B cell (primary cell): ENCODE data around the gene STMN3. TPM values are rescaled to one million over a fixed set of nuclear protein-coding genes. Genes with fewer than 3 reads are reported as not detected.

Source experiments
- ATAC-seq: fragments of 200-7000 bp; cut with Tn5 transposase; one replicate; pipeline ENCODE4 v1.10.0; 2021; ENCODE audit warnings: low read depth, mild to moderate bottlenecking, moderate number of reproducible peaks, moderate library complexity
- CTCF ChIA-PET: fragments of 350-600 bp; sonication (Branson Sonifier 250); formaldehyde crosslinking; loops from one replicate; lab custom pipeline; 2021; ENCODE audit warnings: antibody characterized with exemption, inconsistent platforms; lab: Charles Lee
- POLR2A ChIA-PET: fragments of 350-600 bp; sonication (Branson Sonifier 250); formaldehyde crosslinking; loops from one replicate; lab custom pipeline; 2021; ENCODE audit warnings: antibody characterized with exemption; lab: Charles Lee
- DNase-seq: peaks from one replicate; pipeline ENCODE4 v3.0.0; 2013
- H2AFZ ChIP-seq: 2 replicates; pipeline ENCODE4 v1.6.1; 2012; ENCODE audit warnings: mild to moderate bottlenecking, low read depth, low read length; ENCODE audit not compliant: insufficient read depth, poor library complexity, severe bottlenecking
- H3K27ac ChIP-seq, 2 donors: 1 replicate in 1 of 2; 2 replicates in 1 of 2; pipeline ENCODE4 v1.5.1; 2012 to 2013; ENCODE audit warnings: low read length in 2 of 2, mild to moderate bottlenecking in 2 of 2, moderate library complexity in 1 of 2
- H3K27me3 ChIP-seq, 4 experiments: fragments of 200-600 bp in 1 of 4; sonication (generic) in 1 of 4; replicated peaks in 1 of 4; 1 replicate in 2 of 4; 2 replicates in 2 of 4; pipeline versions ENCODE4 v1.6.1 to v1.7.0; 2013 to 2016; ENCODE audit warnings: low read length in 3 of 4, mild to moderate bottlenecking in 2 of 4, mixed read lengths in 1 of 4, moderate library complexity in 1 of 4; ENCODE audit not compliant: insufficient read depth in 4 of 4, control insufficient read depth in 3 of 4; ENCODE audit errors: control extremely low read depth in 1 of 4
- H3K36me3 ChIP-seq, 2 experiments: replicated peaks in 1 of 2; 1 replicate in 1 of 2; 2 replicates in 1 of 2; pipeline versions ENCODE4 v1.6.1 to v1.7.1; 2013; ENCODE audit warnings: low read length in 1 of 2; ENCODE audit not compliant: insufficient read depth in 2 of 2, control insufficient read depth in 1 of 2; ENCODE audit errors: control extremely low read depth in 1 of 2, extremely low read depth in 1 of 2
- H3K4me1 ChIP-seq, 2 donors: fragments of 200-600 bp in 1 of 2; sonication (generic) in 1 of 2; 1 replicate in 1 of 2; 2 replicates in 1 of 2; pipeline versions ENCODE4 v1.5.1 to v1.6.1; 2013 to 2017; ENCODE audit warnings: low read length in 2 of 2; ENCODE audit not compliant: control insufficient read depth in 2 of 2, insufficient read depth in 2 of 2
- H3K4me2 ChIP-seq: replicated peaks from 2 replicates; pipeline ENCODE3; 2012; ENCODE audit warnings: mild to moderate bottlenecking, low read depth, low read length; ENCODE audit not compliant: poor library complexity, severe bottlenecking
- H3K4me3 ChIP-seq, 5 experiments: fragments of 200-600 bp in 1 of 5; sonication (generic) in 1 of 5; 1 replicate in 3 of 5; 2 replicates in 2 of 5; pipeline versions ENCODE4 v1.5.1 to v1.7.0; 2011 to 2016; ENCODE audit warnings: low read length in 4 of 5, mild to moderate bottlenecking in 4 of 5, low read depth in 2 of 5, control low read depth in 1 of 5, moderate library complexity in 1 of 5; ENCODE audit not compliant: insufficient read depth in 1 of 5; ENCODE audit errors: control extremely low read depth in 1 of 5, extremely low read depth in 1 of 5
- H3K79me2 ChIP-seq: fragments of 200-600 bp; sonication (generic); one replicate; pipeline ENCODE4 v1.6.0; 2016; ENCODE audit warnings: low read length; ENCODE audit not compliant: control insufficient read depth, insufficient read depth
- H3K9ac ChIP-seq: fragments of 200-600 bp; sonication (generic); 2 replicates; pipeline ENCODE4 v1.6.1; 2017; ENCODE audit warnings: mild to moderate bottlenecking, low read length, moderate library complexity
- H3K9me3 ChIP-seq, 3 donors: one replicate each; pipeline versions ENCODE4 v1.6.1 to v1.7.1; 2013; ENCODE audit warnings: low read length in 2 of 3; ENCODE audit not compliant: control insufficient read depth in 2 of 3, insufficient read depth in 1 of 3; ENCODE audit errors: control extremely low read depth in 1 of 3
- H4K20me1 ChIP-seq: 2 replicates; pipeline ENCODE4 v1.6.0; 2012; ENCODE audit warnings: mild to moderate bottlenecking, low read length; ENCODE audit not compliant: insufficient read depth, control insufficient read depth, poor library complexity, severe bottlenecking
- H3K27ac Mint-ChIP-seq: one replicate; pipeline ENCODE4 v1.8.0; 2021; ENCODE audit warnings: mixed read lengths
- H3K27me3 Mint-ChIP-seq: one replicate; pipeline ENCODE4 v1.8.0; 2021; ENCODE audit warnings: mixed read lengths
- H3K4me1 Mint-ChIP-seq: one replicate; pipeline ENCODE4 v1.8.0; 2021; ENCODE audit warnings: mixed read lengths
- H3K4me3 Mint-ChIP-seq: one replicate; pipeline ENCODE4 v1.8.0; 2021; ENCODE audit warnings: mixed read lengths
- H3K9me3 Mint-ChIP-seq: one replicate; pipeline ENCODE4 v1.8.0; 2022; ENCODE audit warnings: mixed read lengths; ENCODE audit not compliant: insufficient read depth
- EZH2 ChIP-seq: IDR thresholded peaks from 2 replicates; pipeline ENCODE4 v1.6.1; 2012; ENCODE audit warnings: borderline replicate concordance, low read depth, mild to moderate bottlenecking, moderate library complexity, low read length; ENCODE audit not compliant: insufficient read depth, poor library complexity, severe bottlenecking
- WGBS: methylation state at CpG from one replicate; pipeline ENCODE4 v1.1.5; 2013; ENCODE audit warnings: missing lambda C conversion rate; ENCODE audit not compliant: insufficient coverage; 5-methylcytosine and 5-hydroxymethylcytosine counted together
- intact Hi-C: fragments of 100-400 bp; cut with micrococcal nuclease; formaldehyde crosslinking; loops from one replicate; pipeline ENCODE4 v1.10.0; 2022
- polyA plus RNA-seq: library from polyadenylated mRNA; depleted of rRNA; stranded (reverse); fragments of >200 nt; gene quantifications from 2 replicates; pipeline ENCODE4 v1.2.3, GENCODE V29; 2012
- total RNA-seq, 2 donors: library from RNA; stranded (reverse); fragments of 120-200 nt in 1 of 2; gene quantifications; 1 replicate in 1 of 2; 2 replicates in 1 of 2; pipeline versions ENCODE4 v1.2.3 to v1.2.4, GENCODE V29; 2013 to 2022
- TF ChIP-seq, protein P1 (sequence below): fragments of 200-600 bp; IDR thresholded peaks from one replicate; pipeline ENCODE4 v1.8.0; 2022; ENCODE audit warnings: antibody characterized with exemption, mild to moderate bottlenecking

STMN3 gene
- total and polyA plus RNA-seq, 2 donors (not counting 1 experiment from before 2014, with no cell fraction given), result 35.0 to 59.4 TPM

DNA sequence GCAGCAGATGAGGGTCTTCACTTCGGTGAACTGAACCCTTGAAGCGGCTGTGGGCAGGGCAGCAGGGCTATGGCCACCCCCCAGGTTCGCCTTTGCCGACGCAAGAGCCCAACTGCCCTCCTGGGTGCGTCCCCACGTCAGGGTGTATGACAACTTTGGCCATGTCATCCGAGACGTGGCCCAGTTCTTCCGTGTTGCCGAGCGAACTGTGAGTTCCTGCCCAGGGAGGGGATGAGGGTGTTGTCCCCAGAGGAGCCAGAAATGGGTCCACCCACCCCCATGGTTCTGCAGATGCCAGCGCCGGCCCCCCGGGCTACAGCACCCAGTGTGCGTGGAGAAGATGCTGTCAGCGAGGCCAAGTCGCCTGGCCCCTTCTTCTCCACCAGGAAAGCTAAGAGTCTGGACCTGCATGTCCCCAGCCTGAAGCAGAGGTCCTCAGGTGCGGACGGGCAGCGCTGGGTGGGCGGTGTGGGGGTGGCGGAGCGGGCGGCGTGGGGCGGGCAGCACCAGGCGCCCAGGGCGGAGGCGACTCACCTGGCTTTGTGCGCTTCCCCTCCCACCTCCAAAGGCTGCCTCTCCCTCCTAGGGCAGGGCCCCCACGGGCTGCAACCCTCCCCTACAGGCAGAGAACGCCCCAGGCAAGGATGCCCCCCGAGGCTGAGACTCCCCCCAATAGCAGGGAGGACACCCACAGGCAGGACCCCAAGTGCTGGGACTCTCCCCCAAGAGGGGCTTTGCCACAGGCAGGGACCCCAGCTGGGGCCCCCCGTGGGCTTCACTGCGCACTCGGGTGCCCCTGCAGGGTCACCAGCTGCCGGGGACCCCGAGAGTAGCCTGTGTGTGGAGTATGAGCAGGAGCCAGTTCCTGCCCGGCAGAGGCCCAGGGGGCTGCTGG is 37.0 kb upstream of the STMN3 start:
- intact Hi-C loops, result no loop called here
- ATAC-seq (no peak), DNase-seq (no peak)
- TF ChIP-seq, protein P1, sequence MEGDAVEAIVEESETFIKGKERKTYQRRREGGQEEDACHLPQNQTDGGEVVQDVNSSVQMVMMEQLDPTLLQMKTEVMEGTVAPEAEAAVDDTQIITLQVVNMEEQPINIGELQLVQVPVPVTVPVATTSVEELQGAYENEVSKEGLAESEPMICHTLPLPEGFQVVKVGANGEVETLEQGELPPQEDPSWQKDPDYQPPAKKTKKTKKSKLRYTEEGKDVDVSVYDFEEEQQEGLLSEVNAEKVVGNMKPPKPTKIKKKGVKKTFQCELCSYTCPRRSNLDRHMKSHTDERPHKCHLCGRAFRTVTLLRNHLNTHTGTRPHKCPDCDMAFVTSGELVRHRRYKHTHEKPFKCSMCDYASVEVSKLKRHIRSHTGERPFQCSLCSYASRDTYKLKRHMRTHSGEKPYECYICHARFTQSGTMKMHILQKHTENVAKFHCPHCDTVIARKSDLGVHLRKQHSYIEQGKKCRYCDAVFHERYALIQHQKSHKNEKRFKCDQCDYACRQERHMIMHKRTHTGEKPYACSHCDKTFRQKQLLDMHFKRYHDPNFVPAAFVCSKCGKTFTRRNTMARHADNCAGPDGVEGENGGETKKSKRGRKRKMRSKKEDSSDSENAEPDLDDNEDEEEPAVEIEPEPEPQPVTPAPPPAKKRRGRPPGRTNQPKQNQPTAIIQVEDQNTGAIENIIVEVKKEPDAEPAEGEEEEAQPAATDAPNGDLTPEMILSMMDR, result no peak
- no peak for TF ChIP-seq EZH2
- Histone ChIP-seq H4K20me1 (peaks cover 5% of the 10 kb centered on the region), H3K27me3 (peaks cover 0 to 2% (median 0%) of the 10 kb centered on the region in 4 experiments), H3K36me3 (peaks cover 0 to 5% of the 10 kb centered on the region in 2 experiments), H3K4me3 (no peak overlapping the region), H3K4me2 (no peak overlapping the region), H3K27ac (no peak overlapping the region), H3K9ac (no peak overlapping the region), H2AFZ (no peak overlapping the region), H3K79me2 (no peaks in the 10 kb centered on the region), H3K9me3 (peaks cover 0 to 5% (median 0%) of the 10 kb centered on the region in 3 donors), H3K4me1 (peaks cover 0 to 14% of the 10 kb centered on the region in 2 donors)
- H3K4me3 Mint-ChIP-seq, result no peak overlapping the region
- H3K4me1 Mint-ChIP-seq, result peaks cover 3% of the 10 kb centered on the region
- ChIA-PET POLR2A (no interaction called here), CTCF (no interaction called here)
- no peaks in the 10 kb centered on the region for H3K27me3 Mint-ChIP-seq
- WGBS, result 96% methylated on average over 32 of the region's 40 CpGs
- no peaks in the 10 kb centered on the region for H3K9me3 Mint-ChIP-seq
- H3K27ac Mint-ChIP-seq, result no peak overlapping the region
